Activated CD4-positive, CD25-positive, alpha-beta regulatory T cell treated with anti-CD3 and anti-CD28 coated beads, Interleukin-2, amount 50 U/mL, for 72 hours (primary cell): ENCODE data around the gene CNKSR3.
"Not testable (repeated sequence)": the region's sequence is repeated elsewhere in the genome, so short reads cannot be mapped to it uniquely, and the experiment has no call there.

Experiments
- DNase-seq: peaks from one replicate; pipeline ENCODE4 v3.0.0; 2021

CNKSR3 gene

DNA sequence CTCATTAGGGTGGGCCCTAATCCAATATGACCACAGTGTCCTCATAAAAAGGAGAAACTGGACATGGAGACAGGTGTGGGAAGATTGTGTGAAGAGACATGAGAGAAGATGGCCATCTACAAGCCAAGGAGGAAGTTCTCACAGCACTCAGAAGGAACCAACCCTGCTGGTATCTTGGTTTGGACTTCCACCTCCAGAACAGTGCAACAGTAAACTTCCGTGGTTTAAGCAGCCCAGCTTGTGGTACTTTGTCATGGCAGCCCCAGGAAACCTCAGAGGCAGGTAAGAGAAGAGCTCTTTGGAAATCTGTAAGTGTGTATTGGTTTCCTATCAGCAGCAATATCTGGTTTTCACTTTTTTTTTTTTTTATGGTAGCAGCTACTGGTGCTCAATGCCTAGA lies 16.5 kb upstream of the CNKSR3 start:
- DNase-seq: no peak

- DNase-seq: no peak
Measured at GRCh38 chr6:154522576-154522975, 12.1 kb upstream of the CNKSR3 start.

GRCh38 chr6:154521412-154521811 lies 10.9 kb upstream of the CNKSR3 start:
- DNase-seq: no peak

GRCh38 chr6:154520280-154520679 lies 9.8 kb upstream of the CNKSR3 start:
- DNase-seq: no peak

DNA sequence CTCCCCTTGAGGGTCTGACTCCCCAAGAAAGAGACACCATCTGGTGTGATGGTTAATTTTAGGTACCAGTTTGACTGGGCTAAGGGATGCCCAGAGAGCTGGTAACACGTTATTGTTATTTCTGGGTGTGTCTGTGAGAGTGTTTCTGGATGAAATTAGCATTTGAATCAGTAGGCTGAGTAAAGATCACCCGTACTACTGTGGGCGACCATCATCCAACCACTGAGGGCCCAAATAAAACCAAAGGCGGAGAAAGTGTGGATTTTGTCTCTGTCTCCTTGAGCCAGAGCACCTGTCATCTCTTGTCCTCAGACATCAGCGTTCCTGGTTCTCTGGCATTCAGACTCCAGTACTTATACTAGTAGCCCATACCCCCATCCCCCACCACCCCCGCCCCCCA lies 7.9 kb upstream of the CNKSR3 start:
- no peak for DNase-seq

- no peak for DNase-seq
Measured at GRCh38 chr6:154516276-154516675, 5.8 kb upstream of the CNKSR3 start.

DNA sequence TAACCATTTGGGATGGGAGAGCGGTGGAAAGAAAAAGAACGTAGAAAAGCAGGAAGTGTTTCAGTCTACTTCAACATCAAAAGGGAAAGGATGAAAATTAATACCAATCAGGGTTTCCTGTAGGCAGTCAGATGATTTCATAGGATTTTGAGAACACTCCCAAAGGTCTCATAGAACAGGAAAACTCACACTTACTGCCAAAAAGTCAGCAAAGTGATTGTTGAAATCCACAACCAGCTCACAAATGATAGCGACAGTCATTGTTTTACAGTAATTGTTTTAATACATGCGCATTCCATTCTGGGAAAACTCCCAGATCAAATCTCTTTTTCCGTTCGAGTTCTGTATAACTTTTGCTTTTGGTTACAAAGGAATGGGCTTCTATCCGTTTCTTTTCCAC lies 5.3 kb upstream of the CNKSR3 start:
- DNase-seq: no peak

DNA sequence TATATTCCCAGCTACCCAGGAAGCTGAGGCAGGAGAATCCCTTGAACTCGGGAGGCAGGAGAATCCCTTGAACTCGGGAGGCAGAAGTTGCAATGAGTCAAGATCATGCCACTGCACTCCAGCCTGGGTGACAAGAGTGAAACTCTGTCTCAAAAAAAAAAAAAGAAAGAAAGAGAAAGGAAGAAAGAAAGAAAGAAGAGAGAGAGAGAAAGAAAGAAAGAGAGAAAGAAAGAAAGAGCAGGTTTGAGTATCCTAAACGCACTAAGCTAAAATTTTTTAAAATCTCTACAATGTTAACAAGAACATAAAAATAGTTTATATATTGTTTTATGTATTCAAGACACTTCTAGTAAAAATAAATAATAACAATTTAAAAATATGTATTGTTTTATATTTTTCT lies 4.6 kb upstream of the CNKSR3 start:
- DNase-seq: not testable (repeated sequence)

GRCh38 chr6:154514481-154514880 lies 4.0 kb upstream of the CNKSR3 start:
- no peak for DNase-seq

DNA sequence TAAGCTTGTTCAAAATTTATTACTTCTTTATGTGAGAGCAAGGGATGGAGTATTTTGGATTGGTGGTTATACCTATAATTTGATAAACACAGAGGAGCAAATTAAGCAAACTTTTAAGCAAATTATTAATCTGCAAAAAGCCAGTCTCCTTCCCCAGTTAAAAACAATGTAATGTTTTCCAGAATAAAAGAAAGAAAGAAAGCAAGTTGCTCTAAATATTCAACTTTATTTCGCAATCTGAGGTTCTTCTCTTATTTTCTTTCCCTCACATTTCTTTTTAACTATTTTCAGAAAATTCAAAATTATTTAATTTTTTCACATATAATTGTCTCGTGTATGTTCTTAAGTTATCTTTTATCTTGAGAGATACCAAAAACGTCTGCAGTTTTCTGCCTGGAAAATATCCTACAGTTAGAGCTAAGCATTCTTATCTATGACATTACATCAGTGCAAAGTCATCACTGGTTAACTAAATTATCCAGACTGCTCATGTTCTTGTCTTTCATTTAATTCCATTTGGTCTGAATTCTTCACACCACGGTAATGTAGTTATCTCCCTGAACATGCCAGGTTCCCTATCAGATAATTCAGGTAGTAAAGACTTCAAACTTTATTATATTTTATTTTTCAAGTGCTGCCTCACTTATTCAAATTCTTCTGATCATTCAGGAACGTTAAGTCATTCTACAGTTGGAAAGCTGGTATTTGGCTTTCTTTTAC lies 3.3 kb upstream of the CNKSR3 start:
- no peak for DNase-seq

DNA sequence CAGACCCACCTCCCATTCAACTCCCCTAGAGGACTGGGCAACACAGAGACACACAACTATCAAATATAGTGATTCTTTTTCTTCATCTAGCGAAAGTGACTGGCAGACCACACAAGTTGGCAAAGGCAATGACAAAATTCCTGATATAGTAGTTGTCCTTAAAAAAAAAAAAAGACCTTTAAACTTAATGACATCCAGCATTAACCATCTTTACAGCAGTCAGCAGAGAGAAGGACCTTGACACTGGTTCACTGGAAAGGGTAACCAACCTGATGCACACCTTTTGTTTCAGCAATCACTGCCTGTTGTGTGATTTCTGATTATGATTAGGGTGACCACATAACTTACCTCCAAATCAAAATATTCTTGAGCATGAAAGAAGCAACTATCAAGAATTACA lies 1.7 kb upstream of the CNKSR3 start:
- no peak for DNase-seq

GRCh38 chr6:154511791-154512190 lies 1.3 kb upstream of the CNKSR3 start:
- no peak for DNase-seq

GRCh38 chr6:154509421-154510143 lies 903 bp downstream of the CNKSR3 start:
- no peak for DNase-seq

GRCh38 chr6:154508573-154509375 lies 1.7 kb downstream of the CNKSR3 start:
- DNase-seq: no peak

DNA sequence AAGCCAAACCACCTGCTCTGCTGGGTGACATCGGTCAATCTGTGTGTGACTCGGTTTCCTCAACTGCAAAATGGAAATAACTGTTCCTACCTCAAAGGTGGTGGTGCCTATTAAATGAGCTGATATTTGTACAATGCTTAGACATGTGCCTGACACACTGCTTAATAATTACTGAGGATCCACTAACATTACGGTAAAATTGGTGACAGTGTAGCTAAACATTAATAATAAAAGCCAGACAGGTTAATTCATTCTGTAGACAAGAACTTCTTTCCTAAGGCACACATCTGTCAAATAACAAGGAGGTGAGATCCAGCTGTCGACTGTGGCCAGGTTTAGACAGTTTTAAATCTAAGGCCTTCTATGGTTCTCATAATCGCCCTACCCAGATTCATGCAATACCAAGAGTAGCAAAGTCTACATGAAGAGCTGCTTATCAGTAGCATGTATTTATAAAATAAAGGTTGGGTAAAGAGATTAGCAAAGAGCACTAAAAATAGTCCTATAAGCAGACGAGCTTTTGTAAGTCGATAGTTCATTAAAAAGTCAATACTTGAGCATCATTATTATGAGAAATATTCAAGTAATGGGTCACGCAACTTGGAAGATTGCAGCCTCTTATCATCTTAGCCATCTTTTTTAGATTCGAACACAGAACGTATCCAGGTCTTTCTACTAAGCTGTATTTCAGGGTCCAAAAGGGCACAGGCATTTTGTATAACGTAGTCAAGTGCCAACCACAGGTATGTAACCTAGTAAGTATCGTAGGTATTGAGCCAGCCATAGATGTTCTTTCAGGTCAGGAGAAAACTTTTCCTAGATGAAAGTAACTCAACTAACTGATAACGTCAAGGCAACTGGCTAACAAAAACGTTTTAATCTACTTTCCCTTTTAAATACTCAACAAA lies 3.2 kb downstream of the CNKSR3 start:
- no peak for DNase-seq

DNA sequence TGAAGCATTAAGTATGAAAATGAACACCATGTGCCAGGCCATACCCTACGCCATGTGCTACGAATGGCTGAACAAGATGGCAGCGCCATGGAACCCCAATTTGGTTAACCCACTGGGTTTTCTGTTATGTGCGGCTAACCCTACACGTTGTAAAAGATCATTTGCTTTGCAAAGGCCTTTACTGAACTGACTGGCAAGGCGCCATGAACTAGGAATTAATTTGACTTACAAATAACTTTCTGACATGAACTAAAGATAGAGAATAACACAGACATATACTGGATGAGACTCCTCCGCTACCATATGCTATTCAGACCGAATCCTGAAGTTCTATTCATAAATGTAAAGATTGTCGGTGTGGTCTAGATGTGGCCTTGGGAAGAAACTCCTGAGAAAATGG lies 3.9 kb downstream of the CNKSR3 start:
- DNase-seq: no peak

GRCh38 chr6:154506108-154506507 lies 4.4 kb downstream of the CNKSR3 start:
- DNase-seq: no peak

DNA sequence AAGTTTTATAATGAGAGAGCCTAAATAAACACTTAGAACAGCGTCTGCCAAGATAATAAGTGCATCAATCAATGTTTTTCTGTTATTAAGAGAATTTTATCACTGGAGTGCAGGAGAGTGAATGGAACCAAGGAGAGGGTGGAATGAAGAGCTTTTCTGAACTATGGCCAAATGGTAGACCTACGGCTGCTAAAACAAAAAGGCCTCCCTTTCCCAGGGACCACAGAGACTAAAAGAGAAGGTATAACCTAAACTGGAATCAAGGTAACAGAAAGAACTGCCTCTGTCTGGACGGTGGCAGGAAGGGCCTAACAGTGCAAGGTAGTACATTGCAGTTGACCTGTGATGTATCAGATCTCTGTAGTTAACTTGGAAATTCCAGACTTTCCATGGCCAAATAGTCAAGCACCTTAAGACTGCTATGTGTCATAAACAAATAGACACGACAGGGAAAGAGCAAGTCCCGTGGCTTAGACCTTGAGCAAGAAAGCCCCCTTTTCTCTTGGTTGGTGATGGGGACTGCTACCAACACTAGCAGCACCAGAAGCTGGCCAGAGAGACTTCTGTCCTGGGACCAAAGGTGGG lies 5.5 kb downstream of the CNKSR3 start:
- DNase-seq: no peak

DNA sequence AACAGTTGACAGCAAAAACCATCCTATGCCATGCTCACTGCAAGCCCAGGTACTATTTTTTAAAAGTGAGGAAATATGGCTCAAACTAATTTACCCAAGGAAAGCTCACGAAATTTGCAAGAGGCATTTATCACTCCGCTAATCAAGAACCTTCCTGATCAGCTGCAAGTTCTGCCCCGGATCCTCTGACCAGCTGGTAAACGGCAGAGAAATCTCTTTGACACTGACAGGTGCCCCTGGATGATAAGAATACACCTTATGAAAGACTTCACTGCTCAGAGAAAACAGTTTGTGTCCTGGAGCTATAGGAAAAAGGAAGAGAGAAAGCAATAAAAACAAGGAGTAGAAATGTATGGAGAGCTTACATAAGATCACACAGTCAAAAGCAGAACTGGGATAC lies 6.4 kb downstream of the CNKSR3 start:
- no peak for DNase-seq

DNA sequence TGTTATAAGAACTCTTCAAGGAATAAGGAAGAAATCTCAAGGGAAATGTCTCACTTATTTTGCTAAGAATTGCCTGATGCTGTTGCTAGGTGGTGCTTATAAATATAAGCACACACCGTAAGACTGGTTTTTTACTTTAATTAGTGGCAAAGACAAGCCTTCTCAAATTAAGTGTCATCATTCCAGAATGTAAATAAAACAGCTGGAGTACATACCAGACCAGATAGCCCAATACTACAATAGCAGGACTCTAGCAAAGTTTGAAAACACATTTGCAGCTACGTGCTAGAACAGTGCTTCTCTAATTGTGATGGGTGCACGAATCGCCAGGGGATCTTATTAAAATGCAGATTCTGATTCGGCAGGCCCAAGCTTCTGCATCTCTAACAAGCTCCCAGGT lies 6.8 kb downstream of the CNKSR3 start:
- DNase-seq: no peak

- DNase-seq: no peak
Measured at GRCh38 chr6:154502553-154502952, 7.9 kb downstream of the CNKSR3 start.

DNA sequence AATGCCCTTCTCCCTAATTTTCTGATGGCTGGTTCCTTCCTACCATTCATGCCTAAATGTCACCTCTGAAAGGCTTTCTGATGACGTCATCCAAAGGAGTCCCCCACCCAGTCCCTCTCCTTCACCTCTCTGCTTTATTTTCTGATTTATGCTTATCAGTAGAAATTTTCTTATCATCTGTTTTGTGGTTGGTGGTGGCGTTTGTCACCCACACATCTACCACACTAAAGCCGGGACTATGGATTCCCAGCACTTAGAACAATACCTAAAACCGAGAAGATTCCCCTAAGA lies 9.0 kb downstream of the CNKSR3 start:
- no peak for DNase-seq
